GM21526 (cell line): Measurements from ENCODE around the gene CD209.

Source experiments
- ATAC-seq: cut with Tn5 transposase; IDR thresholded peaks from one replicate; pipeline ENCODE4 v1.9.1; 2021; ENCODE audit warnings: moderate library complexity; ENCODE audit not compliant: unreplicated experiment, low FRiP score

The CD209 gene

GRCh38 chr19:7739801-7740681 is 7.3 kb downstream of the CD209 start:
- no peak for ATAC-seq

- no peak for ATAC-seq
Measured at GRCh38 chr19:7739211-7739755, 8.1 kb downstream of the CD209 start.

GRCh38 chr19:7738023-7738422 is 9.3 kb downstream of the CD209 start:
- ATAC-seq: no peak

- no peak for ATAC-seq
Measured at GRCh38 chr19:7737215-7737614, 10.1 kb downstream of the CD209 start.

GRCh38 chr19:7736148-7736547 is 11.2 kb downstream of the CD209 start:
- ATAC-seq: no peak

- no peak for ATAC-seq
Measured at GRCh38 chr19:7734220-7735203, 12.8 kb downstream of the CD209 start.

- no peak for ATAC-seq
Measured at GRCh38 chr19:7733376-7733775, 14.0 kb downstream of the CD209 start.

GRCh38 chr19:7732045-7732444 is 15.3 kb downstream of the CD209 start, which contains the start of gene CLEC4G:
Gene CLEC4G, minus strand, starts transcription at chr19:7732110. Its CDS starts 8 bp downstream, at chr19:7732102.
- ATAC-seq: no peak

GRCh38 chr19:7731615-7732014 is 15.7 kb downstream of the CD209 start:
- ATAC-seq: no peak

- ATAC-seq: no peak
Measured at GRCh38 chr19:7731218-7731595, 16.1 kb downstream of the CD209 start.

- no peak for ATAC-seq
Measured at GRCh38 chr19:7730286-7731217, 16.8 kb downstream of the CD209 start.

GRCh38 chr19:7729831-7730285 is 17.5 kb downstream of the CD209 start:
- ATAC-seq: no peak

GRCh38 chr19:7729211-7729610 is 18.1 kb downstream of the CD209 start:
- no peak for ATAC-seq

- ATAC-seq: no peak
Measured at GRCh38 chr19:7725791-7726190, 21.5 kb downstream of the CD209 start.

GRCh38 chr19:7722231-7722651 is 25.1 kb downstream of the CD209 start:
- ATAC-seq: no peak

- ATAC-seq: no peak
Measured at GRCh38 chr19:7720351-7720750, 27.0 kb downstream of the CD209 start.

GRCh38 chr19:7718668-7719067 is 28.7 kb downstream of the CD209 start:
- no peak for ATAC-seq

GRCh38 chr19:7716762-7717161 is 30.6 kb downstream of the CD209 start:
- ATAC-seq: no peak

GRCh38 chr19:7715671-7716070 is 31.7 kb downstream of the CD209 start:
- no peak for ATAC-seq

- ATAC-seq: no peak
Measured at GRCh38 chr19:7710616-7711015, 36.7 kb downstream of the CD209 start.
